NCI-H345 (cell line): Measurements from ENCODE around the gene GJB4.
"Not testable (repeated sequence)": the region's sequence is repeated elsewhere in the genome, so short reads cannot be mapped to it uniquely, and the experiment has no call there.

ENCODE experiments used
- DNase-seq: peaks from one replicate; lab custom pipeline; 2025; lab: John Stamatoyannopoulos, UW

GJB4 gene

DNA sequence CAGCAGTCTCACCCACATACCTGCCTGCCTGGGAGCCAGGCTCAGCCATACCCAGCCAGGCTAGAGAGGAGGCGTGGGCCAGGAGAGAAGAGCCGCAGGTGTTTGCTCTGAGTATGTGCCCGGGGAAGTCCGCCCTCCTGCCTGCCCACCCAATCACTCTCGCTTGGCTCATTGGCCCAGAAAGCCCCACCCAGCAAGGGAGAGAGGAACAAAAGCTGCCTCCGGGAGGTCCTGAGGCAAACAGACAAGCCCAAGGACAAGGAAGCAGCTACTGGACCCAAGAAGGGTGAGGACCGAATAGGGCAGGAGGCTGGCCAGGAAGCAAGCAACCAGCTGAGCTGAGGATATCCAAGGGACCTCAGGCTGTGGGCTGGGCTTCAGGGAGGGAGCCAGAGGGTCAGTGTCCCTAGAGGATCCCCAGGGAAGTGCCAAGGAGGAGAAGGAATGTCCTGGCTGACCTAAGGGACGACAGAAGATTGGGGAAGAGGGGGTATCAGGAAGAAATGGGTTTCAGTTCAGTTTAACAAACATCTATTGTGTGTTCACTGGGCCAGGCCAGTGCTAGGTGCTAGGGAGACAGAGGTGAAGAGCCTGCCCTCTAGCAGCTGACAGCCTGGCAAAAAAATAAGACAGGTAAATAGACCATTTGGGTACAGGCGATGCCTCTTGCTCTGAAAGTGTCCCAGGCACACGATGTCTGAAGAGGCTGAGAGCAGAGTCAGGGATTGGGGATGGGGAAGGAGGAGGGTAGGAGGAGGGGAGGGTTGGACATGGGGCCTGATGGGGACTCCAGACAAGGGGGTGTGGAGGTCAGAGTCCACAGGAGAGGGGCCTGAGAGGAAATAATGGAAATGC is at the start of gene GJB4:
Gene GJB4, plus strand, starts transcription at position 238 of the 855 bp plus-strand sequence. CDS start 1,515 bp downstream, outside the sequence.
- no peak for DNase-seq

DNA sequence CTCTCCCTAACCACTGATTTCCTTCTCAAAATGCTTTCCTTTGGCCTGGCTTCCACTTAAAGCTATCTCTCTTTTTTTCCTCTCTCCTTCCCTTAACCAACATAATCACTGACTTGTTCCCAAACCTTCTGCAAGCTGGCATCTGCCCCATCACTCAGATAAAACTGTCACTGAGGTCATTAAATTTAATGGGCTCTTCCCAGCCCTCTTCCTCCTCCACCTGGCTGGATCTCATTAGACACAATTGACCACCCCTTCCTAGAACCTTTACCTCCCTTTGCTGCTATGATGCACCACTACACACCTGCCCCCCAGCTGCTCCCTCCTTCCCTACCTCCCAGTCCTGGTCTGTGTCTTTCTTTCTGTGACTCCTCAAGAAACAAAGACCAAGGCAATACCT is 48.7 kb upstream of the GJB4 start:
- no peak for DNase-seq

DNA sequence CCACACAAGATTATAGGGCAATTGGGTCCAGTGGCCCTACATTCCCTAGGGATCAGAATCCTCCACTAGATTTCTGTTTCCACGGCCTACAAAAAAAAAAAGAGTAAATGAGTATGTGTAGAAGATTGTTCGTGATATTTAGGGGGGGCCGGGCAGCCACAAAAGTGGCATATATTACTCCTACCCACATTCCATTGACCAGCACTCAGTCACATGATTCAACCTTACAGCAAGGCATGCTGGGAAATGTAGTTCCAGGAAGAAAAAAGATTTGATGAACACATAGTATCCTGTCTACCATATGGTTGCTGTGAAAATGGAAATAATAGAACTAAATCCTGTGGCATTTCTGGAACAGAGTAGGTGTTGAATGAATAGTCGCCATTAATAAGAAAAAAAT is 48.1 kb upstream of the GJB4 start:
- no peak for DNase-seq

DNA sequence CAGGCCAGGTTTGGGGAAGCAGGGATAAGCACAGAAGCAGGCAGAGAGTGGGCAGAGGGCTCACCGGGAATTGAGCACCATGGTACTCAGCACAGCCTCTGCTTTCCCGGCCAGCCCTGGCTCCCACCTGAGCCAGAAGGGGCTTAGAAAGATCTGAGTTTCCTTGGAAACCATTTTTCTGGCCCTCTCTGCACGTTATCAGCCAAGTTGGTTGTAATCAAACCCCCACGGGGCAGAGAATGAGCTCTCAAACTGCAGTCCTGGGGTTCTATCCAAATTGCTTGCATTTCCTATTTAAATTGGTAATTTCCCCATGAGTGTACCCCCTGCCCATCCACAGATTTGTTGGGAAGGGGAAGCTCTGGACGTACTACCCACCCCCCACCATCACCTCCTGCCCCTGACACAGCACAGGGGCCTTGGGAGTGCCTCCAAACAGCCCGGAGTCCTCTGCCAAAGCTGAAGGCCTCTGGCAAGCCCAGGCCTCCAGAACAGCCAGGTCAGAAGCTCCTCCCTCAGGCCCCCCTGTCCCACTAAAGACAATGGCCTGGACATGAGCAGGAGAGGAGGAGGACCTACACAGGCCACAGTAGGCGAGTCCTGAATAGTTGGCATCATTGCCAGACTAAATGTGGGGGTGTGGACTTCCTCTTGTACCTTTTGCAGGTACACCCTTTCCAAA is 47.4 kb upstream of the GJB4 start:
- DNase-seq: no peak

DNA sequence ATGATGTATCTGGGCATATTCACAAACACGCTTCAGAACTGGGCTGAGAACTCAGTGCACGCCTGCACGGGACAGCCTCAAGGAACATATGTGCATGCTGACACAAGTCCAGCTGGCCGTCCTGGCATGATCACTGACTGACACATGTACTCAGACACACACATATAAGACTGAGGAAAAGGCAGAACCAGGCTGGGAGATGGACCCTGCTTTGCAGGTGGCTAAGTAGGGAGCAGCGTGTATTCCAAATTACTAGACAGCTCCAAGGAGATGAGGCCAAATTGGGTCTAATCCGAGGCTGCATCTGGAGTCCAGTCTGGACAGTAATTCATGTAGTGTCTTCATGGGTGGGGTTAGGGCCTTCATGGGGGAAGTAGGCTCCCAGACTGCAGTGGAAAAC is 46.1 kb upstream of the GJB4 start:
- no peak for DNase-seq

DNA sequence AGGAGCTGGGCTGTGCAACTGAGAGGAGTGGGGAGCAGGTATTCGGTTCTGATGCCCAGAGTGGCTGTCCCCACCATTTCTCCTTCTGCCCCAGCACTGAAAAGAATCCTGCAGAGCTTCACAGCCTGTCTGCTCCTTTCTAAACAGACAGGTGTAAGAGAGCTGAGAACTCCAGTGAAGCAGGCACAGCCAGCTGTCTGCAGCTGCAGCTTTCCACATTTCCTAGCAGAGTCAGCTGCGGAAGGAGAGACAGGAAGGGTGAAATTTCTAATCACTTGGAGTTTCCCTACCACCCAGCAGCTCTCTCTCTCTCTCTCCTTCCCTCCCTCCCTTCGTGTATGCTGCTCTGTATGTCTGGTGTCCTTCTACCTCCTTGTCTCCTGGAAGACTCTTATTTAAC is 45.2 kb upstream of the GJB4 start:
- no peak for DNase-seq

DNA sequence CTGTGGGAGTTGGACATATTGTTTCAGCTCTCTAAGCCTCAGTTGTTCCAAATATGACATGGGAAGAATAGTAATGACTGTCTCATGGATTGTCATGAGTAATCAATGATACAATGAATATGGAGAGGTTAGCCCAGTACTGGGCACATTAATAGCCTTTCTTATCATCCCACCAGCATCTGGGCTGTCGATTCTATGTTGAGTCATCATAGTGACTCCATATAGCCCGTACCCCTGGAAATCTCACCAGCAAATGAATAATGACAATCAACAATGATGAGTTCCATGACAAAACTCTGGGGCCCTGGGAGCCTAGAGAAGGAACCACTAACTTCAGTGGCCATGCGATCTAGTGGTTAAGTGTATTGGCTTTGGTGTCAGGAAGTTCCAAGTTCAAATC is 44.4 kb upstream of the GJB4 start:
- no peak for DNase-seq

DNA sequence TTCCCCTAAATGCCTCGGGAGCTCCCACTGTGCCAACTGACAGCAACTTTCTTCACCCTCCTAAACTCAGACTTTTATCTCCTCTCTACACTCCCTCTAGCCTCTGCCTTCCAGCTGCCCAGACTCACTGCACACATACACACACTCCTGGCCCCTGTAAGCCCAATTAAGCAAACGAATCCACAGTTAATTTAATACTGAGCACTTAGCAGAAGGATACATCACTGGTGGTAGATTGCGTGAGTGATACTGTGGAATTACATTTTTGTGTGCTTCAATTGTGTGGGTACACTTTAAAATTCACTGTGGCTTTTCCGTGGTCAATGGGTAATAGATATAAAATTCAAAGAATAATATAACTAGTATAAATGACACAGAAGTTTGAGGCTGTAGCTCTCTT is 38.3 kb upstream of the GJB4 start:
- no peak for DNase-seq

DNA sequence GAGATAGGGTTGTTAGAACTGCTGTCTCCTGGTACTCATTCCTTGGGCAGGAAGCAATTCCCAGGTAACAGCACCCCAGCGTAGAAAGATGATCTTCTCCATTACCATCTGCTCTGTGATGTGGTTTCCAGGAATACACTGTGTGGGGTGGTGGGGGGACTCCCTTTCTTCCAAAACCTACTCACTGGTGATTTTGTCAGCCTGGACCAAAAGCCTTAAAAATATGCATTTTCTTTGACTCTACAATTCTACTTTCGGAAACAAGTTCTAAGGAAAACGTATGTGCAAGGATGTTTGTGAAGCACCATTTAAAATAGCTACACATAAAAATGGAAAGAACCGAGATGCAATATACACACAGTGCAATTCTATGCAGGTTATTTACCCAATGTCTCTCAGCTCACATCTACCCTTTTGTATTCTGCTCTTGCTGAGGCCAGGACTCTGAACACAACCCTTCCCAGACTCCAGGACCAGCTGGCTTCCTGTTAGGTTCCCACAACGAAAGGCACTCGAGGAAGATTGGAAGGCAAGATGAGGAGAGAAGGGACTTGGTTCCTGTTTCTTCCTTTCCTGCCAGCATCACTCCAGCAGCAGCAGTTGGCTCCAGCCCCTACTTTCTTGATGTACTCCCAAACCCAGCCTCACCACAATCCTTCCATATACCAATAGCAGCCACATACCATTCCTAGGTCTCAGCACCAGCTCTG is 37.7 kb upstream of the GJB4 start:
- no peak for DNase-seq

DNA sequence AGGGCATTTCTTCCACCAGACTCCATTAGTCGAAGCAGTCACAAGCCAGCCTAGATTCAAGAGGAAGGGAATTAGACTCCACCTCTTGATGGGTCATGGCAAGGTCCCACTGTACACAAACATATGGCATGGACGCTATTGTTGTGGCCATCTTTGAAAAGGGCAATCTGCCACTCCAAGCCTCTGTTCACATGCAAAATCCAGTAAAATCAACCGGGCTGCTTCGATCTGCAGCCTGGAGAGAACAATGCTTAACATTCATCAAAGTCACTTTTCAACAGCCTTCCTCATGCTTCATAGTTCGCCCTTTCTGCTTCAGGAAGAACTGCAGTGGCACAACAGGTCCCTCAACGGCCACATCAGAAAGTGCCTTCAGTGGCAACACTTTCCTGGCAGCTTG is 32.7 kb upstream of the GJB4 start:
- no peak for DNase-seq

DNA sequence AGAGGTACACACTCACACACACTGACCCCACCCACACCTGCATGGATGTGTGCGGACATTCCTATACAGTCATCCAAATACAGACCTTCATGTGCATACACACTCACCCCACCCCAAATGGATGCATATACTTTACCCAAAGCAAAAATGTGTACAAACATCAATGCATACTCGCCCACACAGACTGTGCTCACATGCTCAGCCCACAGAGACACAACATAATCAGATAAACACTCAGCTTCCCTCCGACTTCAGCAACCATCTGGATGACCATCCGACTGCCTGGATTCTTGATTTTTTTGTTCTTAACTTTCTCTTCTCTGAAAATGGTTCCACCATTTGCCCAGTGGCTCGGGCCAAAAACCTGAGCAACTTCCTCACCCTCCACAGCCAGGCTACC is 29.1 kb upstream of the GJB4 start:
- DNase-seq: no peak

DNA sequence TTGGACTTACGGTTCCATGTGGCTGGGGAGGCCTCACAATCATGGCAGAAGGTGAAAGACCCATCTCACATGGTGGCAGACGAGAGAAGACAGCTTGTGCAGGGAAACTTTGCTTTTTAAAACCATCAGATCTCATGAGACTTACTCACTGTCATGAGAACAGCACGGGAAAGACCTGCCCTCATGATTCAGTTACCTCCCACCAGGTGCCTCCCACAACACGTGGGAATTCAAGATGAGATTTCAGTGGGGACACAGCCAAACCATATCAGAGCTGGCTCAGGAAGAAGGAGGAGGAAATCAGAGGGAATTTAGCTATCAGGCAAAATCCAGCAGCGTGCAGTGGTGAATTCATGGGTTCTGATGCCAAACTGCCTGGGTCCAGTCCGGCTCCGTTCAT is 26.7 kb upstream of the GJB4 start:
- not testable (repeated sequence) for DNase-seq

DNA sequence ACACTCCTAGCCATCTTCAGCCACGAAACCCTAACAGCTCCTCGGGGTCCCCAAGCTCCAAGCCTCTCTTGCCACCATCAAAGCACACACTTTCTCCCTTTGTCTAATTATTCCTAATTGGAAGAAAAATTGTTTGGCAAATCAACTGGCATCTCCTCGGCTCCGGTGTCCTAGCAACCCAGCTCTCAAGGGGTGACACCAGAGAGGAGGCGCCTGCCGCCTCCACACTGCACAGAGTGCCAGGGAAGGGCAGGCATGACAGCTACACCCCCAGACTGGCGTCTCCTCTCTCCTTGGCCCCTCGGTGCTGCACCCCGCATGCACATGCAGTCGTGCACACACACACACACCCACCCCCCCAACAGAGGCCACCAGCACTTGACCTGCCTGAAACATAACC is 22.8 kb upstream of the GJB4 start:
- no peak for DNase-seq

DNA sequence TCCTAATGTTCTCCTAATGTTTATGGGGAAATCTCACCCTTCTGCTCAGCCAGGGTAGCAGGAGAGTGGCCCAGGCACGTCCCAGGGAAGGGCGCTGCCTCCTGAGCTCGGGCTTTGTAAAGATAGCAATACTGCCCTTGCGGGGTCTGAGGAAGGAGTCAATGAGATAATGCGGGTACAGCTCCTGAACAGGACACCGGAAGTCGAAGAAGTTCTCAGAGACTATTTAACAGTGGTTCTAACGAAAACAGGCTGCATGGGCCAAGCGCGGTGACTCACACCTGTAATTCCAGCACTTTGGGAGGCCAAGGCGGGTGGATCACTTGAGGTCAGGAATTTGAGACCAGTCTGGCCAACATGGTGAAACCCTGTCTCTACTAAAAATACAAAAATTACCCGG is 22.3 kb upstream of the GJB4 start:
- not testable (repeated sequence) for DNase-seq

DNA sequence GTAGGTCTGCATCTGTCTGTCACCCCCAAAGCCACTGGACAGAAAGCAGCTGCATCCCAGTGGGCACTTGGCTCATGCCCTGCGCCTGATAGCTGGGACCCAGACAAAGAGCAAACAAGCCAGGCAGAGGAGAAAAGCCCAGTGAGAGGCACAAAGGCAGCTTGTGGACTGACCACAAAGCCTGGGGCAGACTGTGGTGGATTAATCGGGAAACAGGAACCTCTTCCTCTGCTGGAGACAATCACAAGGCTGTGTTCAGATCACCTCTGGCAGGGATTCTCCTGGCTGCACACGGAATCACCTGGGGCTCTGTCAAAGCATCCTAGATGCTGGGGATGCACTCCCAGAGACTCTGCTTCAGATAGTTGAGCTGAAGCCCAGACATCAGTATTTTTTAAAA is 19.9 kb upstream of the GJB4 start:
- DNase-seq: peak; percentile 10

DNA sequence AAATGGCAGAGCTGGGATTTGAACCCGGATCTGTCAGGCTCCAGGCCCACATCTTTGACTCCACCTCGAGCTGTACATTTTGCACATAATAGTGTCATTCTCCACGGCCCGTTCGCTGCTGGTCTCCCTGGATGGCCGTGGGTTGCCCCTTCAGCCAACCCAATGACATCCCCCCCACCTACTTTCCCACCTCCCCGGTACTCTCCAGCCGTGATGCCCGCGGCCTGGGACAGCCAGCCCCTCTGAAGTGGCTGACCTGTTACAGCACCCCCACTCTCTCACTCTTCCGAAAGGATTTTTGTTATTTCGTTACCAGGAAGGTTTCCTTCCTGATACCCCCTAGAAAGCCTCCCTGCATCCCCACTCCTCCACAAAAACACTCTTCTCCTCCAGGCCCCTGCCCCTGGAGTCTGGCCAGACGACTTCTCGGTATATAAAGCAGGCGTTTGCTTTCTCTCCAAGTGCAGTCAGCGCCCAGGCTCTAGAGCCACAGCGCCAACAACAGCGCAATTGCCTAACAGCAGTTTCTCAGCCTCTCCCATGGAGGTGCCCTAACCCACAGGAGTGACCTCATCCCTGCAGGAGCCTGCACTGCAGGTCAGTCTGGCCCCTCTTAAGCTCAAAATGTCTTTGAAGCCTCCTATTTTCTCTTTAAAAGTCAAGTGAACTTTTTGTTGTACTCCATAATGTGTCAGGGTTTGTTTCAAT is 19.2 kb upstream of the GJB4 start:
- DNase-seq: peak; percentile 15

DNA sequence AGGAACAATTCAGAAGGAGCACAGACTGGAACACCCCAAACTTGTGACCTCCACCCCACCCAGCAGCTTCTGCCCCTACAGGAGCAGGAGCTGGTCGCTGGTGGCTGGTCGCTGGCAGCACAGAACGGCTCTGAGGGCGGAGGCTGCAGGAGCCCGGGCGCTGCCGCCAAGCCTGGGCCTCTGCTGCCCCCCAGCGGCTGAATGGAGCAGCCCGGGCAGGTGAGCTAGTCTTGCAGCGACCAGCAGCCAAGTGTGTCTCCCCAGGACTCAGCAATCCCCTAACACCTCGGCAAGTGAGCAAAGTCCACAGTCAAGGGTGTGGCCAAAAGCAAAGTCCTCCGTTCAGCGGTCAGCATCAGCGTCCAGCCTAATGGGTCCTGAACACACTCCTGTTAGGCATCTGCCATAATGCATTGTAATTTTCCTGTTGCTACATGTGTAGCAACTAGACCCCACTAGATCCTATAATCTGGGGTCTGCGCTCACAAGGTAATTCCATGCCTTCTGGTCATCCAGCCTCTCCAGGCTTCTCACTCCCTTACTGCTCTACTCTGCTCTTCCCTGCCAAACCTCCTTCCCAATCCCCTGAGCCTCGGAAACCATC is 16.8 kb upstream of the GJB4 start:
- peak; percentile 83 for DNase-seq

DNA sequence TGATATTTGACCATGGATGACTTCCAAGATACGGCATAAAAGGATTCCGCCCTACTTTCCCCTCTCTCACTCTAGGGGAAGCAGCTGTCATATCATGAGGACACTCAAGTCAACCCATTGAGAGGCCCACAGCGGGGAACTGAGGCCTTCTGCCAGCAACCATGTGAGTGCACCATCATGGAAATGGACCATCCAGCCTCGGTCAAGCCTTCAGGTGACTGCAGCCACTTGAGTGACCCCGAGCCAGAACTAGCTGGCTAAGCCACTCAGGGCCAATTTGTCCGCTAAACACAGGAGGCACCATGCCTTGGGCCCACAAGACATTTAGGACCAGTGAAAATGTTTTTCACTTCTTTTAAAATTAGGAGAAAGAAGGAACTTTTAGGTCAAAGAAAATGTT is 15.8 kb upstream of the GJB4 start:
- no peak for DNase-seq

DNA sequence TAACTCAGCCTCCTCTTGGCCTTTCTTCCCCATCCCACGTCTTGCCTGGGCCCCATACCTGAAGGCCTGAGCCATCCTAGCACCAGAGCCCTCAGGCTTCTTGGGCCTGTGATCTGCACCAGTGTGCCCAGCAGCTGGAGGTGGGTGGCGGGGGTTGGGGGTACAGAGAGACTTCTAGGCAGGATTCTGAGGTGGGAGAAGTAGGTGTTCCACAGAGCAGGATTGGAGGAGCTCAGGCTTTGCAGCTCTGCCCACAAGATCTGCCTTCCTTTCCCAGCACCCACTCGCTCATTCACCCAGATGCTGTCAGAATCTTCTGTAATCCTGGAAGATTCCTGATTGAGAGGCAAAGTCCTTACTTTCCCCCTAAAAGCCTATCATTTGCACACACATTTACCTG is 14.7 kb upstream of the GJB4 start:
- DNase-seq: no peak

DNA sequence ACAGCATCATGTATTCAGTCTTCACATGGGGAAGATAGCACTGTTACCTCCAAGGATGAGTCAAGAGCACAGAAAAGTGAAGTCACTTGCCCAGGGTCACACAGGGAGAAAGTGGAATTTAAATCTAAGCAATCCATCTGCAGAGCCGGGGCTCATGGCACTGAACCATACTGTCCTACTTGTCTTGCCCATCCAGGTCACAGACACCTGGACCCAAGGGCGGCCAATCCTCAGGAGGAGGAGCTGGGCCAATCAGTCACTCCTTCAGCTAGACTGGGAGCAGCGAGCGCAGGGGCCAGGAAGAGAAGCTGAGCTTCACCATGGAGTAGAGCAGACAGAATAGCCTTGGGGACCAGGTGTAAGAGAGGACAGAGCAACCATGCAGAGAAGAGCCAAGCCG is 13.9 kb upstream of the GJB4 start:
- DNase-seq: no peak

DNA sequence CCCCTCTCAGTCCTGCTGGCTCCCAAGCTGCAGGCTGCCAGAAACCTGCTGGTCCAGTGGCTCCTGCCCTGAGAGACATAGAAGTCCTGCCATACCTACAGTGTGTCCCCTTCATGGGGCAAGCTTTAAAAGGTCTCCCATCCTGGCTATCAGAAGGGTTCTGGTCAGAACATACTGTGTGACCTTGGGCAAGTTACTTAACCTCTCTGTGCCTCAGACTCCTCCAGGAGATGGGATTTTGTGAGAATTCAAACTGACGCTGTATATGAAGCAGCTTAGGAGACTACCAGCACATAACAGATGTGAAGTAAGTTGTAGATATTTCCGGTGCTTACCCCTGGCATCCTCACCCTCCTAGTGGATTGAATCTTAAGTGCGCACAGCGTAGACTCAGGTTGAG is 13.4 kb upstream of the GJB4 start:
- DNase-seq: no peak
